ENCODE data around the gene CPZ.
"Not testable (repeated sequence)": the region's sequence is repeated elsewhere in the genome, so short reads cannot be mapped to it uniquely, and the experiment has no call there.

Gene CPZ

DNA sequence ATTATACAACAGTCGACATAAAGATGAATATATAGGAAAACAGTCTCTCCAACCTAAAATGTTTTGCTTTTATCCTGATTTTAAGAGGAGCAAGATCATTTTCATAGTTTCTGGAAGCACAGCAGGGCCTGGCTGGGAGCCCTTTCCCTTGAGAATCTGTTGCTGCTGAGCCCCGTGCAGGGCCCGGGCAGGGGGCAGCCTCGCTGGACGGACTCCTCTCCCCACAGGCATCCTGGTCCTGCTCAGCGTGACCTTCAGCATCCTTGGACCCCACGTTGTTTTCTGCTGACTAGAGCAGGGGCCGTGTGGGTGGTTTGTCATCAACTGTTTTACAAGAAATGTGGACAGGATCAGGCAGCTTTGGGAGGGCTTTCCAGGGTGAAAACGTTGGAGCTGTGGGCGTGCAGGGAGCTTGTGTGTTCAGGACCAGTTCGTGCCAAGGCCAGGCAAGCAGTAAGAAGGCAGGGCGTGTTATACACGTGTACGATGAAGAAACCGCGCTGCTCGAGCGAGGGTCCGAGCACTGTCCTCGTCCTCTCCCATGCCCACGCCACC lies 25.0 kb downstream of the CPZ start:
- no peaks in the 10 kb centered on the region for H3K9me3 ChIP-seq (ENCODE audit: low read length)
- no peak overlapping the region for H3K4me3 ChIP-seq (ENCODE audit: low read length)
- no peak overlapping the region for H2AFZ ChIP-seq (ENCODE audit: low read depth, low read length)
- H3K27me3 ChIP-seq (ENCODE audit: insufficient read depth, low read length), result peaks cover 24% of the 10 kb centered on the region
- H3K36me3 ChIP-seq (ENCODE audit: insufficient read depth, low read length), result no peaks in the 10 kb centered on the region
- no peaks in the 10 kb centered on the region for H3K4me1 ChIP-seq (ENCODE audit: insufficient read depth, low read length)

DNA sequence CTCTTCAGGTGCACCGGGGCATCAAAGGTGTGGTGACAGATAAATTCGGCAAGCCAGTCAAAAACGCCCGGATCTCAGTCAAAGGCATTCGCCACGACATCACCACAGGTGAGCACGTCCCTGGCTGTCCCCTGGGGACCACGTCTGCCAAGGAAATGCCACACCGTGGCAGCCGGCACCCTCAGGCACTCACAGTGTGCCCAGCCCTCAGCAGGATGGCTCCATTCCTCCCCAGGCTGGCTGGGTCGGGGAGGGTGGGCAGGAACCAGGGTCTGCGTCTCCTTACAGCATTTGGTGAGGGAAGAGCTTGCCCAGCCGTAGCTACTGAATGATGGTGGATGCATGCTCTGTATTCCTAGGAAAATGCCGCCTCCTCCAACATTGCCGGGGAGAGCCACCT lies 25.9 kb downstream of the CPZ start:
- peaks cover 19% of the 10 kb centered on the region for H3K27me3 ChIP-seq (ENCODE audit: insufficient read depth, low read length)
- no peaks in the 10 kb centered on the region for H3K4me1 ChIP-seq (ENCODE audit: insufficient read depth, low read length)
- no peak overlapping the region for H2AFZ ChIP-seq (ENCODE audit: low read depth, low read length)
- H3K9me3 ChIP-seq (ENCODE audit: low read length), result no peaks in the 10 kb centered on the region
- no peak overlapping the region for H3K4me3 ChIP-seq (ENCODE audit: low read length)
- no peaks in the 10 kb centered on the region for H3K36me3 ChIP-seq (ENCODE audit: insufficient read depth, low read length)

DNA sequence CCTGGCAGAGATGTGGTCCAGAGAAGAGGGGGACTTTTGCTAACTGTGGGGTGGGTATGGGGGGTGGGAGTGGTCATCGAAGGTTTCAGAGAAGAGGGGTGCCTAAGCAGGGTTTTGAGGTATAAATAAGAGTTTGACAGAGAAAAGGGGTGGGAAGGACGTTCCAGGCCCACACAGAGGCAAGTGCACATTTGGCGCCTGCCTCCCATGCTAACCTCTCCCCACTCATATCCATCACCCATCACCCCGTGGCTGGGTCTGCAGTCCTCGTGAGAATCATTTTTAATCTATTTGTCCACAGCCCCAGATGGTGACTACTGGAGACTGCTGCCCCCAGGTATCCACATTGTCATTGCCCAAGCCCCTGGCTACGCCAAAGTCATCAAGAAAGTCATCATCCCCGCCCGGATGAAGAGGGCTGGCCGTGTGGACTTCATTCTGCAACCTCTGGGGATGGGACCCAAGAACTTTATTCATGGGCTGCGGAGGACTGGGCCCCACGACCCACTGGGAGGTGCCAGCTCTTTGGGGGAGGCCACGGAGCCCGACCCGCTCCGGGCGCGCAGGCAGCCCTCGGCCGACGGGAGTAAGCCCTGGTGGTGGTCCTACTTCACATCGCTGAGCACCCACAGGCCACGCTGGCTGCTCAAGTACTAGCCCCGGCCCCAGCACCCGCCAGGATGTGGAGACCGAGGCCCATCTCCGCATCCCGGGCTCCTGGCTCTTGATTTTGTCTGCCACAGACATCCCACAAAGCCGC lies 26.6 kb downstream of the CPZ start:
- no peaks in the 10 kb centered on the region for H3K4me1 ChIP-seq (ENCODE audit: insufficient read depth, low read length)
- no peaks in the 10 kb centered on the region for H3K9me3 ChIP-seq (ENCODE audit: low read length)
- no peak overlapping the region for H2AFZ ChIP-seq (ENCODE audit: low read depth, low read length)
- H3K27me3 ChIP-seq (ENCODE audit: insufficient read depth, low read length), result peaks cover 16% of the 10 kb centered on the region
- H3K36me3 ChIP-seq (ENCODE audit: insufficient read depth, low read length), result no peaks in the 10 kb centered on the region
- H3K4me3 ChIP-seq (ENCODE audit: low read length), result no peak overlapping the region

DNA sequence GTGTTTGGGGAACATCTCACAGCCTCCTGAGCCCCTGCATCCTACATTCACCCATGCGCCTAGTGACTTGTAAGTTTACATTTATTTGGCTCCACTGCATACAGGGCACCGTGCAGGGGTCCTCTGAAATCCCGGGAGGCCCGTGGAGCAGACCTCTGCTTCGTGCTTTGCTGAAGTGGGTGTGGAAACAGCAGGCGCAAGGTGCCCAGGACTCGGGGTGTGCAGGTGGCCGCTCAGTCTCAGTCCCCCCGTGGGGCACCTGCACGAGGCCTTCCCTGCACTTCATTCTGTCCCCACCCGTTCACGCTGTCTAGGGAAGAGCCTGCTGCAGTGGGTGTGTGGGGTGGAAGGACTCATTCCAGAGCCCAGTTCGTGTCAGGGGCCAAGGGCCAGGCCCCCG lies 28.6 kb downstream of the CPZ start:
- not testable (repeated sequence) for H3K4me1 ChIP-seq (ENCODE audit: insufficient read depth, low read length); H3K9me3 ChIP-seq (ENCODE audit: low read length); H3K4me3 ChIP-seq (ENCODE audit: low read length); H3K36me3 ChIP-seq (ENCODE audit: insufficient read depth, low read length); H2AFZ ChIP-seq (ENCODE audit: low read depth, low read length)
- peaks cover 16% of the 10 kb centered on the region for H3K27me3 ChIP-seq (ENCODE audit: insufficient read depth, low read length)

DNA sequence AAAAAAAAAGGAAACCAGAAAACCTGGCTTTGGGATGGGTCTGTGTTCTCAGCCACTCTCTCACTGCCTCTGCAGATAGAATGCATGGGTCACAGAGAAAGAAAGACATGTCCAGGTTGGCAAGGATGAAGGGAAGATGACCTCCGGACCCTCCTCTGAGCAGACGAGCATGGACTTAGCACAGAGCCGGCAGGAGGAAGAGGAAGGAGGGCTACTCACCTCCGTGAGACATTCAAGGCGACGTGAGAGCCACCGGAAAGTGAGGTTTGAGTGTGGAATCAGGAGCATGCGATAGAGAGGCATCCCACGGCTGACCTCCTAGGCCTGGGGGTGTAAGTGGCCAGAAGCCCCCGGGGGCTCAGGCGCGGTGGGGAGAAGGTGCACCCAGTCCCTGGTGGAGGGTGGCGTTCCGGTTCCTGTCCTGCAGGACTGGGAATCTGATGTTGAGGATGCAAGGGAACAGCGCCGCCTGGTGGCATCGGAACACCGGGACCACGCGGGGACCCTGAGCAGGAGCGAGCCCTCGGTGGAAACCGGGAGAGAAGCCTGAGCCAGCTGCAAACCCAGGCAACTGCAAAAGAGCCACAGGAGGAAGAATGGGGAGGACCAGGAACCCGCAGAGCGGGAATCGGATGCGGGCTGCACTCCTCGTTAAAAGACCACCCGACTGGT lies 32.2 kb downstream of the CPZ start:
- H3K4me3 ChIP-seq (ENCODE audit: low read length); H3K27me3 ChIP-seq (ENCODE audit: insufficient read depth, low read length); H3K4me1 ChIP-seq (ENCODE audit: insufficient read depth, low read length): not testable (repeated sequence)

DNA sequence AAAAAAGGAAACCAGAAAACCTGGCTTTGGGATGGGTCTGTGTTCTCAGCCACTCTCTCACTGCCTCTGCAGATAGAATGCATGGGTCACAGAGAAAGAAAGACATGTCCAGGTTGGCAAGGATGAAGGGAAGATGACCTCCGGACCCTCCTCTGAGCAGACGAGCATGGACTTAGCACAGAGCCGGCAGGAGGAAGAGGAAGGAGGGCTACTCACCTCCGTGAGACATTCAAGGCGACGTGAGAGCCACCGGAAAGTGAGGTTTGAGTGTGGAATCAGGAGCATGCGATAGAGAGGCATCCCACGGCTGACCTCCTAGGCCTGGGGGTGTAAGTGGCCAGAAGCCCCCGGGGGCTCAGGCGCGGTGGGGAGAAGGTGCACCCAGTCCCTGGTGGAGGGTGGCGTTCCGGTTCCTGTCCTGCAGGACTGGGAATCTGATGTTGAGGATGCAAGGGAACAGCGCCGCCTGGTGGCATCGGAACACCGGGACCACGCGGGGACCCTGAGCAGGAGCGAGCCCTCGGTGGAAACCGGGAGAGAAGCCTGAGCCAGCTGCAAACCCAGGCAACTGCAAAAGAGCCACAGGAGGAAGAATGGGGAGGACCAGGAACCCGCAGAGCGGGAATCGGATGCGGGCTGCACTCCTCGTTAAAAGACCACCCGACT lies 37.8 kb downstream of the CPZ start:
- not testable (repeated sequence) for H2AFZ ChIP-seq (ENCODE audit: low read depth, low read length); H3K4me3 ChIP-seq (ENCODE audit: low read length); H3K9me3 ChIP-seq (ENCODE audit: low read length); H3K27me3 ChIP-seq (ENCODE audit: insufficient read depth, low read length); H3K36me3 ChIP-seq (ENCODE audit: insufficient read depth, low read length); H3K4me1 ChIP-seq (ENCODE audit: insufficient read depth, low read length)

More for the DNA sequence above, 32.2 kb downstream of the CPZ start:
- H2AFZ ChIP-seq (ENCODE audit: low read depth, low read length); H3K9me3 ChIP-seq (ENCODE audit: low read length); H3K36me3 ChIP-seq (ENCODE audit: insufficient read depth, low read length): not testable (repeated sequence)

DNA sequence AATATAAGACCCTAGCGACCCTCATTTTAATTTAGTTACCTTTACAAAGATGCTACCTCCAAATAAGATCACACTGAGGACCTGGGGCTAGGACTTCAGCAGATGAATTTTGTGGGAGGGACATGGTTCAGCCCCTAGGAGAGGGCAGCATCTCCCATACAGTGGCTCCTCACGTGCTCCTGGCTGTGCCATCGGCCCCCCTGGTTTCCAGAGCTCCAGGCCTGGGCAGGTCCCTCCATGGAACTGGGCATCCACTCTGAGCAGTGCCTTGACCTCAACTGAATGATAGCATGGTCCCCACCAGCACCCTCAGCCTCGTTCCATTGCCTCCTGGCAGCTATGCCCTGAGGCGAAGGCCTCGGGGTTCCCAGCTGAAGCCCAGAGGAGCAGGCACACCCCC lies 39.3 kb downstream of the CPZ start:
- not testable (repeated sequence) for H3K27me3 ChIP-seq (ENCODE audit: insufficient read depth, low read length); H3K9me3 ChIP-seq (ENCODE audit: low read length); H2AFZ ChIP-seq (ENCODE audit: low read depth, low read length); H3K4me1 ChIP-seq (ENCODE audit: insufficient read depth, low read length); H3K36me3 ChIP-seq (ENCODE audit: insufficient read depth, low read length); H3K4me3 ChIP-seq (ENCODE audit: low read length)

DNA sequence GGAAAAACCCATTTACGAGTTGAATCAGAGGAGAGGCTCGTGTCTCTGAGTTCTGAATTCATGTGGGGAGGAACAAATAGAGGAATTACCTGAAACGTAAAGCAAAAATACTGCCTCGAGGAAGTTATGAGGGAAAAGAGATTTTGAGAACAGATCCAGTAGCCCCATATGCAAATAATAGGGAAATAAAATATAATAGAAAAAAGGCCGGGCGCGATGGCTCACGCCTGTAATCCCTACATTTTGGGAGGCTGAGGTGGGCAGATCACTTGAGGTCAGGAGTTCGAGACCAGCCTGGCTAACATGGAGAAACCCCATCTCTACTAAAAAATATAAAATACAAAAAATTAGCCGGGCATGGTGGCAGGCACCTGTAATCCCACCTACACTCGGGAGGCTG lies 42.2 kb downstream of the CPZ start:
- H3K27me3 ChIP-seq (ENCODE audit: insufficient read depth, low read length); H3K4me1 ChIP-seq (ENCODE audit: insufficient read depth, low read length); H2AFZ ChIP-seq (ENCODE audit: low read depth, low read length); H3K36me3 ChIP-seq (ENCODE audit: insufficient read depth, low read length); H3K4me3 ChIP-seq (ENCODE audit: low read length); H3K9me3 ChIP-seq (ENCODE audit: low read length): not testable (repeated sequence)

DNA sequence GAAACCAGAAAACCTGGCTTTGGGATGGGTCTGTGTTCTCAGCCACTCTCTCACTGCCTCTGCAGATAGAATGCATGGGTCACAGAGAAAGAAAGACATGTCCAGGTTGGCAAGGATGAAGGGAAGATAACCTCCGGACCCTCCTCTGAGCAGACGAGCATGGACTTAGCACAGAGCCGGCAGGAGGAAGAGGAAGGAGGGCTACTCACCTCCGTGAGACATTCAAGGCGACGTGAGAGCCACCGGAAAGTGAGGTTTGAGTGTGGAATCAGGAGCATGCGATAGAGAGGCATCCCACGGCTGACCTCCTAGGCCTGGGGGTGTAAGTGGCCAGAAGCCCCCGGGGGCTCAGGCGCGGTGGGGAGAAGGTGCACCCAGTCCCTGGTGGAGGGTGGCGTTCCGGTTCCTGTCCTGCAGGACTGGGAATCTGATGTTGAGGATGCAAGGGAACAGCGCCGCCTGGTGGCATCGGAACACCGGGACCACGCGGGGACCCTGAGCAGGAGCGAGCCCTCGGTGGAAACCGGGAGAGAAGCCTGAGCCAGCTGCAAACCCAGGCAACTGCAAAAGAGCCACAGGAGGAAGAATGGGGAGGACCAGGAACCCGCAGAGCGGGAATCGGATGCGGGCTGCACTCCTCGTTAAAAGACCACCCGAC lies 43.5 kb downstream of the CPZ start:
- not testable (repeated sequence) for H2AFZ ChIP-seq (ENCODE audit: low read depth, low read length); H3K27me3 ChIP-seq (ENCODE audit: insufficient read depth, low read length); H3K4me1 ChIP-seq (ENCODE audit: insufficient read depth, low read length); H3K4me3 ChIP-seq (ENCODE audit: low read length); H3K36me3 ChIP-seq (ENCODE audit: insufficient read depth, low read length); H3K9me3 ChIP-seq (ENCODE audit: low read length)

DNA sequence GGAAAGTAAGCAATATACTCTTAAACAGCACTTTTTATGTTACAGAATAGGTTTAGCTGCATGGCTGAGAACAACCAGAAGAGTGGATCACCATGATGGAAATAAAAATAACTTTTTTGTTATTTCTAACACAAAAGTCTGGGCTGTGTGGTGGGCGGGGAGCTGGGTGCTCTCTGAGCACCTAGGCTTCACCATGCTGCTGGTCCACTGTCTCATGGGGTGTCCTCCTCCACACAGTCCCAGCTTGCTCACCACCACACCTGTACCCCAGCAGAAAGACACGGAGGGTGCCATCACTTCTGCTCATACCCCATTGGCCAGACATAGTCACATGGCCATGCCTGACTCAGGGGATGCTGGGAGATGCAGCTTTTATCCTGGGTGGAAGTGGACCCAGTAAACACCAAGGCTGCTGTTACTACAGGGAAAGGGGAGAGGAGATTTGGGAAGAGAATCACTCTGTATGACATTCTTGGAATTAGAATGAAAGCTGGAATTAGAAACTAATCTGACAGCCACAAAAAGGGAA lies 45.0 kb downstream of the CPZ start:
- H3K4me3 ChIP-seq (ENCODE audit: low read length), result no peak overlapping the region
- H3K27me3 ChIP-seq (ENCODE audit: insufficient read depth, low read length), result peaks cover 2% of the 10 kb centered on the region
- no peaks in the 10 kb centered on the region for H3K36me3 ChIP-seq (ENCODE audit: insufficient read depth, low read length)
- H3K4me1 ChIP-seq (ENCODE audit: insufficient read depth, low read length), result no peaks in the 10 kb centered on the region
- no peak overlapping the region for H2AFZ ChIP-seq (ENCODE audit: low read depth, low read length)
- no peaks in the 10 kb centered on the region for H3K9me3 ChIP-seq (ENCODE audit: low read length)

DNA sequence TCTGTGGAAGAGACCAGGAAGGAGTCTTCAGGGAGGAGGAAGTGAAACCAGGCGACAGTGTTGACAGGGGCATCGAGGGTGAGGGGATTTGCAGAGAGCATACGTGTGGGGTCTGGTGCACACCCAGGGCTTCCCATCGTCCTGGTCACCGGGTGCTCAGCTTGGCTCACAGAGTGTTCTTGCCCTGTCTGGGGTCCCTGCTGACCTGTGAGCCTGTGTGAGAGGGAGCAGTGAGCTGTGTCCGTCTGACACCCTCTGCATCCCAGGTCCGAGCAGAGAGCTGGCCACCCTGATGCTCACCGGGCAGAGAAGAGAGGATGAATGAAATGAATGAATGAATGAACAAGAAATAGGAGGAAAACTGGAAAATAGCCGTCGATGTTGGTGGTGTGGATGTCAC lies 46.5 kb downstream of the CPZ start:
- no peak overlapping the region for H2AFZ ChIP-seq (ENCODE audit: low read depth, low read length)
- H3K4me3 ChIP-seq (ENCODE audit: low read length), result no peak overlapping the region
- H3K4me1 ChIP-seq (ENCODE audit: insufficient read depth, low read length), result no peaks in the 10 kb centered on the region
- H3K9me3 ChIP-seq (ENCODE audit: low read length), result no peaks in the 10 kb centered on the region
- peaks cover 8% of the 10 kb centered on the region for H3K27me3 ChIP-seq (ENCODE audit: insufficient read depth, low read length)
- H3K36me3 ChIP-seq (ENCODE audit: insufficient read depth, low read length), result no peaks in the 10 kb centered on the region

DNA sequence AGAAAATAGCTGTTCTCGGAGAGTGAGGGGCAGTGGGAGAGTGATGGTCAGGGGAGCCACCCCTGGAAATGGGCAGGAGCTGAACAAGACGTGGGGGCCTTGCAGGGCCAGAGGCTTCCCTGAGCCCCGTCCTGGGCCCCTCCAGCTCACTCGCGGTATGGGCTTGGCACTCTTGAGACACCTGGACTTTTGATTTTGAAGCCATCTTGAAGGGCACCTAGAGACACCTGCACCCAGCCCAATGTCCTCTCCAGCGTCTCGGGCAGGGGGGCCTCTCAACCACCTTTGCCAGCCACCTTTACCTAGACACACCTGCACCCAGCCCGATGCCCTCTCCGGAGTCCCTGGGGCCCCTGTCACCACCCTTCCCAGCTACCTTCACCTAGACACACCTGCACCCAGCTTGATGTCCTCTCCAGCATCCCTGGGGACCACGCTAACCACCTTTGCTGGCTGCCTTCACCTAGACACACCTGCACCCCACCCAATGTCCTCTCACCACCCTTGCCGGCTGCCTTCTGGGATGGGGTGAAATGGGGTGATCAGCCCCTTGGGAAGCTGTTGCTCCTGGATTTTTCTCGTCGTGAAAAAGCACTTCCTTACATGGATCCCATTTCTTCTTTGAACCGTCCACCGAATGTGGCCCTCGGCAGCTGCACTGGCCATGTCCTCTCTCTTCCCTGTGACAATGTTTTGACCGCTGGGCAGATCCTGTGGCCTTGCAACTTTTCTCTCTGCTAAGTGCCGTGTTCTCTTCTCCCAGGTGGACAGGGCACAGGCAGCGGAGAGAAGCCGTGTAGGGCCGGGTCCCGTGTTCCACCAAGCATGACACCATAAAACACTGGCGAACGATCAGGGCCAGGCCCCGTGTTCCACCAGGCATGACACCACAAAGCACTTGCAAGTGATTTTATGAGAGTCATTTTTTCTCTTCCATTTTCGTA lies 47.5 kb downstream of the CPZ start:
- no peaks in the 10 kb centered on the region for H3K9me3 ChIP-seq (ENCODE audit: low read length)
- no peaks in the 10 kb centered on the region for H3K36me3 ChIP-seq (ENCODE audit: insufficient read depth, low read length)
- H2AFZ ChIP-seq (ENCODE audit: low read depth, low read length), result no peak overlapping the region
- no peaks in the 10 kb centered on the region for H3K4me1 ChIP-seq (ENCODE audit: insufficient read depth, low read length)
- H3K27me3 ChIP-seq (ENCODE audit: insufficient read depth, low read length), result peaks cover 8% of the 10 kb centered on the region
- H3K4me3 ChIP-seq (ENCODE audit: low read length), result no peak overlapping the region

All from neuron (in vitro differentiated cells).